ENCODE results near the gene TBL3. TPM values are rescaled to one million over a fixed set of nuclear protein-coding genes. Genes with fewer than 3 reads are reported as not detected.

The TBL3 gene
- total and polyA plus RNA-seq, 9 of the 15 experiments (the other 6 are each of a cell fraction or from before 2014, with no cell fraction given) = 0.97 to 117 (median 24.5) TPM

DNA sequence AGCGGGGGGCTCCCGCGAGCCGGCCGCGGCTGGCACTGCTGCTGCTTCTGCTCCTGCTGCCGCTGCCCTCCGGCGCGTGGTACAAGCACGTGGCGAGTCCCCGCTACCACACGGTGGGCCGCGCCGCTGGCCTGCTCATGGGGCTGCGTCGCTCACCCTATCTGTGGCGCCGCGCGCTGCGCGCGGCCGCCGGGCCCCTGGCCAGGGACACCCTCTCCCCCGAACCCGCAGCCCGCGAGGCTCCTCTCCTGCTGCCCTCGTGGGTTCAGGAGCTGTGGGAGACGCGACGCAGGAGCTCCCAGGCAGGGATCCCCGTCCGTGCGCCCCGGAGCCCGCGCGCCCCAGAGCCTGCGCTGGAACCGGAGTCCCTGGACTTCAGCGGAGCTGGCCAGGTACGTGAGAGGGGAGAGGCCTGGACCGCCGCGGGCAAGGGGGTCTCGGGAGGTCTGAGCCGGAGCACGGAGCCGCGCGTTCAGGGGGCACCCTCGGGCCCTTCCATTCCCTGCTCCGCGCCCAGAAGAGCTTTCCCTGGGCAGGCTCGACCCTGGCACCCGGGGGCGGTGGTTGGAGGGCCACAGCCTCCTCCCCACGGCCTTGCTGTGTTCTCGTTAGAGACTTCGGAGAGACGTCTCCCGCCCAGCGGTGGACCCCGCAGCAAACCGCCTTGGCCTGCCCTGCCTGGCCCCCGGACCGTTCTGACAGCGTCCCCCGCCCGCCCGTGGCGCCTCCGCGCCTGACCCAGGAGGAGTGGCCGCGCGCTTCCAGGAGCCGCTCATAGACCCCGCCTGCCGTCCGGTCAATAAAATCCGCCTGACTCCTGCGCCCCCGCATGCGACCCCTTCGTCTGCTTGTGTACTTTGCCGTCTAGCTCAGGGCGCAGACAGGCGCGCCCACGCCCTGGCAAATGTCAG, 48.3 kb downstream of the TBL3 start (continued):
- peak; percentile 58 for TF ChIP-seq PCBP1 (IDR thresholded peaks at IDR 0.05; ENCODE audit: low read depth, low read length, poor library complexity, severe bottlenecking)
- TF ChIP-seq LEF1 (IDR thresholded peaks at IDR 0.05) = no peak
- TF ChIP-seq, protein P1, sequence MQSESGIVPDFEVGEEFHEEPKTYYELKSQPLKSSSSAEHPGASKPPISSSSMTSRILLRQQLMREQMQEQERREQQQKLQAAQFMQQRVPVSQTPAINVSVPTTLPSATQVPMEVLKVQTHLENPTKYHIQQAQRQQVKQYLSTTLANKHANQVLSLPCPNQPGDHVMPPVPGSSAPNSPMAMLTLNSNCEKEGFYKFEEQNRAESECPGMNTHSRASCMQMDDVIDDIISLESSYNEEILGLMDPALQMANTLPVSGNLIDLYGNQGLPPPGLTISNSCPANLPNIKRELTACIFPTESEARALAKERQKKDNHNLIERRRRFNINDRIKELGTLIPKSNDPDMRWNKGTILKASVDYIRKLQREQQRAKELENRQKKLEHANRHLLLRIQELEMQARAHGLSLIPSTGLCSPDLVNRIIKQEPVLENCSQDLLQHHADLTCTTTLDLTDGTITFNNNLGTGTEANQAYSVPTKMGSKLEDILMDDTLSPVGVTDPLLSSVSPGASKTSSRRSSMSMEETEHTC (IDR thresholded peaks at IDR 0.05) = no peak
- peak; percentile 40; the same call in 1 of the 2 replicates for TF ChIP-seq L3MBTL2 (IDR thresholded peaks at IDR 0.05)
- no peak for TF ChIP-seq SRSF1 (IDR thresholded peaks at IDR 0.05; ENCODE audit: low read depth, low read length)
- TF ChIP-seq, protein P2, sequence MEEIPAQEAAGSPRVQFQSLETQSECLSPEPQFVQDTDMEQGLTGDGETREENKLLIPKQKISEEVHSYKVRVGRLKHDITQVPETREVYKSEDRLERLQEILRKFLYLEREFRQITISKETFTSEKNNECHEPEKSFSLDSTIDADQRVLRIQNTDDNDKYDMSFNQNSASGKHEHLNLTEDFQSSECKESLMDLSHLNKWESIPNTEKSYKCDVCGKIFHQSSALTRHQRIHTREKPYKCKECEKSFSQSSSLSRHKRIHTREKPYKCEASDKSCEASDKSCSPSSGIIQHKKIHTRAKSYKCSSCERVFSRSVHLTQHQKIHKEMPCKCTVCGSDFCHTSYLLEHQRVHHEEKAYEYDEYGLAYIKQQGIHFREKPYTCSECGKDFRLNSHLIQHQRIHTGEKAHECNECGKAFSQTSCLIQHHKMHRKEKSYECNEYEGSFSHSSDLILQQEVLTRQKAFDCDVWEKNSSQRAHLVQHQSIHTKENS (CRISPR knock-in tag; IDR thresholded peaks at IDR 0.05) = no peak
- no peak for TF ChIP-seq NCOA4 (IDR thresholded peaks at IDR 0.05; ENCODE audit: partially characterized antibody)
- peak; percentile 24; the same call in 1 of the 2 replicates for TF ChIP-seq POLR2G (IDR thresholded peaks at IDR 0.05; ENCODE audit: low read depth, low read length)
- peak; percentile 74; the same call in 1 of the 2 replicates for TF ChIP-seq ZBTB7A (IDR thresholded peaks at IDR 0.05; ENCODE audit: borderline replicate concordance, control insufficient read depth, low read depth, low read length)
- TF ChIP-seq KDM4B (IDR thresholded peaks at IDR 0.05; ENCODE audit: borderline replicate concordance in 2 of 2, low read depth in 1 of 2) = no peak
- no peak for TF ChIP-seq ZKSCAN8 (CRISPR knock-in tag; IDR thresholded peaks at IDR 0.05)
- TF ChIP-seq SIX5 (IDR thresholded peaks at IDR 0.05; ENCODE audit: borderline replicate concordance in 1 of 2, insufficient read depth in 1 of 2, low read depth in 1 of 2, low read length in 2 of 2) = no peak
- no peak for TF ChIP-seq BHLHE40 (IDR thresholded peaks at IDR 0.05; ENCODE audit: low read length)
- no peak for TF ChIP-seq KLF13 (tag; IDR thresholded peaks at IDR 0.05; ENCODE audit: borderline replicate concordance, low read depth)
- TF ChIP-seq ZNF239 (CRISPR knock-in tag; IDR thresholded peaks at IDR 0.05) = no peak
